ENCODE data around the gene NFKBIB.

DNA sequence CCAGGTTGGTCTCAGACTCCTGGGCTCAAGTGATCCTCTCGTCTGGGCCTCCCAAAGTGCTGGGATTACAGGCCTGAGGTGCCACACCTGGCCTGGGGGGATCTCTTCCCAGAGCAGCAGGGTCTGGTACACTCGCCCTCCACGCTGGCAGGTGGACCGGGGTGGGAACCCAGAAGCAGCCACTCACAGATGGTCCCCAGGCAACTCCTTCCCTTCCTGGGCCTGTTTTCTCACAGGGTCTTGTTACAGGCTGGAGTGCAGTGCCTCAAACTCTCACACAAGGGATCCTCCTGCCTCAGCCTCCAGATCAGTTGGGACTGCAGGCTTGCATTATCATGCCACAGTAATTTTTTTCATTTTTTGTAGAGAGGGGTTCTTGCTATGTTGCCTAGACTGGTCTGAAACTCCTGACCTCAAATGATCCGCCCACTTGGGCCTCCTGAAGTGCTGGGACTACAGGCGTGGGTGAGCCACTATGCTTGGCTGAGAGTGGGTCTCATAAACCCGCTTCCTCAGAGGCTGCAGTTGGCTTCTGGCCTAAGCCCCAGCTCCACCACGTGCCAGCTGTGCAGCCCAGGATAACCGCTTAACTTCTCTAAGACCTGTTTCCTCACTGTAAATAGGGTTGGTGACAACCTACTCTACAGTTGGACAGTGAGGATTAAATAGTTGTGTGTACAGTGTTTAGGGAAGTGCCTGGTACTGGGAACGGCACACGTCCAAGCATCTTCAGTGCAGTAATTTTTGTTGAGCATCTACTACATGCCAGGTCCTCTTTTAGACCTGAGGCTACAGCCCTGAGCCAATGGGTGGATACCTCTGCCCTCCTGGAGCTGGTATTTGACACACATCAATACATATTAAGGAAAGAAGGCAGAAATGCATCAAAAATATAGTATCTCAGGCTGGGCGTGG, 13.1 kb downstream of the NFKBIB start:
- TF ChIP-seq, protein P1, sequence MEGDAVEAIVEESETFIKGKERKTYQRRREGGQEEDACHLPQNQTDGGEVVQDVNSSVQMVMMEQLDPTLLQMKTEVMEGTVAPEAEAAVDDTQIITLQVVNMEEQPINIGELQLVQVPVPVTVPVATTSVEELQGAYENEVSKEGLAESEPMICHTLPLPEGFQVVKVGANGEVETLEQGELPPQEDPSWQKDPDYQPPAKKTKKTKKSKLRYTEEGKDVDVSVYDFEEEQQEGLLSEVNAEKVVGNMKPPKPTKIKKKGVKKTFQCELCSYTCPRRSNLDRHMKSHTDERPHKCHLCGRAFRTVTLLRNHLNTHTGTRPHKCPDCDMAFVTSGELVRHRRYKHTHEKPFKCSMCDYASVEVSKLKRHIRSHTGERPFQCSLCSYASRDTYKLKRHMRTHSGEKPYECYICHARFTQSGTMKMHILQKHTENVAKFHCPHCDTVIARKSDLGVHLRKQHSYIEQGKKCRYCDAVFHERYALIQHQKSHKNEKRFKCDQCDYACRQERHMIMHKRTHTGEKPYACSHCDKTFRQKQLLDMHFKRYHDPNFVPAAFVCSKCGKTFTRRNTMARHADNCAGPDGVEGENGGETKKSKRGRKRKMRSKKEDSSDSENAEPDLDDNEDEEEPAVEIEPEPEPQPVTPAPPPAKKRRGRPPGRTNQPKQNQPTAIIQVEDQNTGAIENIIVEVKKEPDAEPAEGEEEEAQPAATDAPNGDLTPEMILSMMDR (IDR thresholded peaks at IDR 0.05; ENCODE audit: insufficient read depth, low read depth, low read length): no peak
- no peak for TF ChIP-seq EZH2 (IDR thresholded peaks at IDR 0.05; ENCODE audit: insufficient read depth, low read length)
